HCT116 (cell line): ENCODE data around the gene PRKCH. TPM values are rescaled to one million over a fixed set of nuclear protein-coding genes. Genes with fewer than 3 reads are reported as not detected.

ENCODE experiments used
- ATAC-seq: fragments of 200-7000 bp; cut with Tn5 transposase; 2 replicates; pipeline ENCODE4 v1.9.1; 2020; ENCODE audit warnings: mild to moderate bottlenecking, moderate library complexity
- BruUV-seq: library from RNA; stranded (reverse); fragments of 400-500 nt; replicated peaks from 2 replicates; lab custom pipeline; 2021; lab: Mats Ljungman, UMichigan
- CTCF ChIA-PET: fragments of 300-600 bp; sonication (Branson Sonifier 250); formaldehyde crosslinking; loops from one replicate; lab custom pipeline; 2021; ENCODE audit warnings: antibody characterized with exemption; lab: Charles Lee
- POLR2A ChIA-PET: fragments of 300-600, 350-600 bp; sonication (Branson Sonifier 250); formaldehyde crosslinking; loops from one replicate; lab custom pipeline; 2021; ENCODE audit warnings: antibody characterized with exemption; lab: Charles Lee
- RAD21 ChIA-PET, 2 experiments: fragments of 300-600 bp; sonication (Branson Sonifier 250); formaldehyde crosslinking; loops; one replicate each; lab custom pipeline; 2023; ENCODE audit warnings: low total read pairs in 2 of 2; ENCODE audit not compliant: uncharacterized antibody in 2 of 2, unreplicated experiment in 2 of 2, low non-redundant PET in 1 of 2; lab: Charles Lee
- DNase-seq: peaks from one replicate; pipeline ENCODE4 v3.0.0-alpha.2; 2010; ENCODE audit warnings: low read depth, low spot score
- H2AFZ ChIP-seq: fragments of 200-600 bp; shearing (Covaris generic), sonication (generic); 2 replicates; pipeline ENCODE4 v1.6.1; 2017; ENCODE audit warnings: low read depth, mixed run types, mixed read lengths, antibody characterized with exemption, low read length; ENCODE audit not compliant: poor library complexity, severe bottlenecking
- H3K27ac ChIP-seq: 2 replicates; pipeline ENCODE4 v1.5.1; 2012; ENCODE audit warnings: low read depth, low read length
- H3K27me3 ChIP-seq: fragments of 200-600 bp; sonication (generic); 2 replicates; pipeline ENCODE4 v1.6.1; 2016; ENCODE audit warnings: mixed run types, low read length, mixed read lengths; ENCODE audit not compliant: insufficient read depth
- H3K36me3 ChIP-seq, 2 experiments: fragments of 200-500 bp in 1 of 2; fragments of 200-600 bp in 1 of 2; sonication (Bioruptor generic) in 1 of 2; sonication (generic) in 1 of 2; 2 replicates each; pipeline versions ENCODE4 v1.5.1 to v1.6.1; 2014 to 2016; ENCODE audit warnings: low read length in 2 of 2, inconsistent platforms in 1 of 2, mixed read lengths in 1 of 2, mixed run types in 1 of 2; ENCODE audit not compliant: insufficient read depth in 2 of 2, control insufficient read depth in 1 of 2
- H3K4me1 ChIP-seq, 2 experiments: fragments of 200-600 bp in 1 of 2; sonication (generic) in 1 of 2; 2 replicates each; pipeline versions ENCODE4 v1.5.1 to v1.6.1; 2012 to 2017; ENCODE audit warnings: low read length in 2 of 2, inconsistent platforms in 1 of 2, mild to moderate bottlenecking in 1 of 2, mixed read lengths in 1 of 2, mixed run types in 1 of 2, moderate library complexity in 1 of 2; ENCODE audit not compliant: insufficient read depth in 2 of 2, control insufficient read depth in 1 of 2
- H3K4me2 ChIP-seq: fragments of 200-600 bp; sonication (generic); 2 replicates; pipeline ENCODE4 v1.6.1; 2017; ENCODE audit warnings: mixed run types, low read length, mixed read lengths
- H3K4me3 ChIP-seq, 2 experiments: fragments of 200-600 bp in 1 of 2; sonication (generic) in 1 of 2; replicated peaks in 1 of 2; 2 replicates each; pipeline ENCODE4 v1.5.1; 2011 to 2016; ENCODE audit warnings: low read length in 2 of 2, control low read depth in 1 of 2, low read depth in 1 of 2, mild to moderate bottlenecking in 1 of 2, mixed read lengths in 1 of 2, mixed run types in 1 of 2
- H3K79me2 ChIP-seq: fragments of 200-600 bp; sonication (generic); 2 replicates; pipeline ENCODE4 v1.6.1; 2017; ENCODE audit warnings: mild to moderate bottlenecking, mixed run types, low read length, moderate library complexity, mixed read lengths; ENCODE audit not compliant: insufficient read depth
- H3K9ac ChIP-seq: fragments of 200-600 bp; sonication (generic); 2 replicates; pipeline ENCODE4 v1.6.1; 2016; ENCODE audit warnings: low read length, mixed read lengths
- H3K9me2 ChIP-seq: fragments of 200-600 bp; sonication (generic), shearing (Covaris generic); 2 replicates; pipeline ENCODE4 v1.6.1; 2017; ENCODE audit warnings: mixed run types, mild to moderate bottlenecking, moderate library complexity; ENCODE audit not compliant: insufficient read depth
- H3K9me3 ChIP-seq, 2 experiments: fragments of 200-500 bp in 1 of 2; fragments of 200-600 bp in 1 of 2; sonication (Bioruptor generic) in 1 of 2; sonication (generic) in 1 of 2; 2 replicates each; pipeline ENCODE4 v1.6.1; 2014 to 2017; ENCODE audit warnings: low read length in 2 of 2, mixed read lengths in 2 of 2, inconsistent platforms in 1 of 2, low read depth in 1 of 2, mild to moderate bottlenecking in 1 of 2, mixed run types in 1 of 2, moderate library complexity in 1 of 2; ENCODE audit not compliant: control insufficient read depth in 1 of 2, insufficient read depth in 1 of 2
- H4K20me1 ChIP-seq: fragments of 200-600 bp; sonication (generic), shearing (Covaris generic); 2 replicates; pipeline ENCODE4 v1.6.1; 2017; ENCODE audit warnings: mixed run types, mild to moderate bottlenecking, moderate library complexity; ENCODE audit not compliant: insufficient read depth
- ATF3 ChIP-seq: IDR thresholded peaks from 2 replicates; pipeline ENCODE4 v1.6.1; 2012
- CBX3 ChIP-seq: IDR thresholded peaks from 2 replicates; pipeline ENCODE4 v1.6.1; 2012; ENCODE audit warnings: low read depth
- CEBPB ChIP-seq: IDR thresholded peaks from 2 replicates; pipeline ENCODE4 v1.6.1; 2012; ENCODE audit warnings: low read depth
- CTCF ChIP-seq, 3 experiments: fragments of 200-600 bp in 1 of 3; sonication (generic) in 1 of 3; IDR thresholded peaks in 2 of 3; conservative IDR thresholded peaks in 1 of 3; 2 replicates each; pipeline ENCODE4 v1.5.1; 2012 to 2017; ENCODE audit warnings: low read depth in 2 of 3, low read length in 2 of 3, antibody characterized with exemption in 1 of 3, borderline replicate concordance in 1 of 3, control low read depth in 1 of 3, mild to moderate bottlenecking in 1 of 3, mixed read lengths in 1 of 3, mixed run types in 1 of 3, moderate library complexity in 1 of 3; ENCODE audit not compliant: insufficient read depth in 1 of 3
- EGR1 ChIP-seq: IDR thresholded peaks from 2 replicates; pipeline ENCODE4 v1.6.1; 2012; ENCODE audit warnings: low read depth
- ELF1 ChIP-seq: IDR thresholded peaks from 2 replicates; pipeline ENCODE4 v1.6.1; 2012; ENCODE audit warnings: low read depth, borderline replicate concordance
- EZH2phosphoT487 ChIP-seq: fragments of 200-600 bp; IDR thresholded peaks from 2 replicates; pipeline ENCODE4 v1.6.1; 2018; ENCODE audit warnings: antibody characterized with exemption, borderline replicate concordance
- FOSL1 ChIP-seq: IDR thresholded peaks from 2 replicates; pipeline ENCODE4 v1.6.1; 2012; ENCODE audit warnings: low read depth
- JUND ChIP-seq: IDR thresholded peaks from 2 replicates; pipeline ENCODE4 v1.6.1; 2012
- MAX ChIP-seq: IDR thresholded peaks from 2 replicates; pipeline ENCODE4 v1.6.1; 2012
- POLR2A ChIP-seq: IDR thresholded peaks from 2 replicates; pipeline ENCODE4 v1.7.0; 2011; ENCODE audit warnings: borderline replicate concordance; ENCODE audit not compliant: insufficient read depth, insufficient read length; ENCODE audit errors: extremely low read depth
- POLR2AphosphoS5 ChIP-seq: IDR thresholded peaks from 2 replicates; pipeline ENCODE4 v1.6.1; 2011; ENCODE audit warnings: mild to moderate bottlenecking, low read depth, low read length, moderate library complexity
- RAD21 ChIP-seq: IDR thresholded peaks from 2 replicates; pipeline ENCODE4 v1.6.1; 2012; ENCODE audit warnings: low read depth, mild to moderate bottlenecking
- SP1 ChIP-seq: IDR thresholded peaks from 2 replicates; pipeline ENCODE4 v1.6.1; 2012; ENCODE audit warnings: low read depth
- SRF ChIP-seq: IDR thresholded peaks from 2 replicates; pipeline ENCODE4 v1.6.1; 2012; ENCODE audit warnings: low read depth
- ZFX ChIP-seq: fragments of 450-650 bp; IDR thresholded peaks from 2 replicates; pipeline ENCODE4 v1.6.1; 2017
- ZNF274 ChIP-seq: fragments of 200-500 bp; sonication (Bioruptor generic); IDR thresholded peaks from 2 replicates; pipeline ENCODE4 v1.6.1; 2014; ENCODE audit warnings: mild to moderate bottlenecking, low read depth, low read length, inconsistent platforms
- intact Hi-C: fragments of 100-400 bp; cut with micrococcal nuclease; formaldehyde crosslinking; loops from 2 replicates; pipeline ENCODE4 v1.10.0; 2022
- total RNA-seq: library from RNA; stranded (reverse); gene quantifications from one replicate; pipeline ENCODE4 v1.2.1, GENCODE V29; 2021; ENCODE audit not compliant: unreplicated experiment
- TF ChIP-seq, protein P1 (sequence below): IDR thresholded peaks from 2 replicates; pipeline ENCODE4 v1.6.1; 2012; ENCODE audit warnings: low read depth
- TF ChIP-seq, protein P2 (sequence below): IDR thresholded peaks from 2 replicates; pipeline ENCODE4 v1.6.1; 2011; ENCODE audit warnings: mild to moderate bottlenecking, low read length, moderate library complexity; ENCODE audit not compliant: insufficient replicate concordance; ENCODE audit errors: extremely low read depth

Gene PRKCH
- total RNA-seq, 1 experiment from 2014 or later = 16.6 TPM

- Histone ChIP-seq H3K4me3 (no peak overlapping the region), H3K4me1 (peaks cover 9 to 10% of the 10 kb centered on the region in 2 experiments; a peak in 3 of 4 replicates), H3K9me3 (no peaks in the 10 kb centered on the region), H3K9me2 (no peaks in the 10 kb centered on the region)
- POLR2A ChIA-PET = no interaction called here
- CTCF ChIA-PET = no interaction called here
- no peak for DNase-seq
- TF ChIP-seq, protein P1, sequence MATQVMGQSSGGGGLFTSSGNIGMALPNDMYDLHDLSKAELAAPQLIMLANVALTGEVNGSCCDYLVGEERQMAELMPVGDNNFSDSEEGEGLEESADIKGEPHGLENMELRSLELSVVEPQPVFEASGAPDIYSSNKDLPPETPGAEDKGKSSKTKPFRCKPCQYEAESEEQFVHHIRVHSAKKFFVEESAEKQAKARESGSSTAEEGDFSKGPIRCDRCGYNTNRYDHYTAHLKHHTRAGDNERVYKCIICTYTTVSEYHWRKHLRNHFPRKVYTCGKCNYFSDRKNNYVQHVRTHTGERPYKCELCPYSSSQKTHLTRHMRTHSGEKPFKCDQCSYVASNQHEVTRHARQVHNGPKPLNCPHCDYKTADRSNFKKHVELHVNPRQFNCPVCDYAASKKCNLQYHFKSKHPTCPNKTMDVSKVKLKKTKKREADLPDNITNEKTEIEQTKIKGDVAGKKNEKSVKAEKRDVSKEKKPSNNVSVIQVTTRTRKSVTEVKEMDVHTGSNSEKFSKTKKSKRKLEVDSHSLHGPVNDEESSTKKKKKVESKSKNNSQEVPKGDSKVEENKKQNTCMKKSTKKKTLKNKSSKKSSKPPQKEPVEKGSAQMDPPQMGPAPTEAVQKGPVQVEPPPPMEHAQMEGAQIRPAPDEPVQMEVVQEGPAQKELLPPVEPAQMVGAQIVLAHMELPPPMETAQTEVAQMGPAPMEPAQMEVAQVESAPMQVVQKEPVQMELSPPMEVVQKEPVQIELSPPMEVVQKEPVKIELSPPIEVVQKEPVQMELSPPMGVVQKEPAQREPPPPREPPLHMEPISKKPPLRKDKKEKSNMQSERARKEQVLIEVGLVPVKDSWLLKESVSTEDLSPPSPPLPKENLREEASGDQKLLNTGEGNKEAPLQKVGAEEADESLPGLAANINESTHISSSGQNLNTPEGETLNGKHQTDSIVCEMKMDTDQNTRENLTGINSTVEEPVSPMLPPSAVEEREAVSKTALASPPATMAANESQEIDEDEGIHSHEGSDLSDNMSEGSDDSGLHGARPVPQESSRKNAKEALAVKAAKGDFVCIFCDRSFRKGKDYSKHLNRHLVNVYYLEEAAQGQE = no peak
- TF ChIP-seq ATF3 = no peak
- no peak for TF ChIP-seq POLR2AphosphoS5
- TF ChIP-seq RAD21 = no peak
- TF ChIP-seq CBX3 = no peak
- no peak for TF ChIP-seq MAX
- no peak for TF ChIP-seq ZNF274
- TF ChIP-seq JUND = no peak
- no peak for TF ChIP-seq EGR1
- TF ChIP-seq SP1 = no peak
- TF ChIP-seq, protein P2, sequence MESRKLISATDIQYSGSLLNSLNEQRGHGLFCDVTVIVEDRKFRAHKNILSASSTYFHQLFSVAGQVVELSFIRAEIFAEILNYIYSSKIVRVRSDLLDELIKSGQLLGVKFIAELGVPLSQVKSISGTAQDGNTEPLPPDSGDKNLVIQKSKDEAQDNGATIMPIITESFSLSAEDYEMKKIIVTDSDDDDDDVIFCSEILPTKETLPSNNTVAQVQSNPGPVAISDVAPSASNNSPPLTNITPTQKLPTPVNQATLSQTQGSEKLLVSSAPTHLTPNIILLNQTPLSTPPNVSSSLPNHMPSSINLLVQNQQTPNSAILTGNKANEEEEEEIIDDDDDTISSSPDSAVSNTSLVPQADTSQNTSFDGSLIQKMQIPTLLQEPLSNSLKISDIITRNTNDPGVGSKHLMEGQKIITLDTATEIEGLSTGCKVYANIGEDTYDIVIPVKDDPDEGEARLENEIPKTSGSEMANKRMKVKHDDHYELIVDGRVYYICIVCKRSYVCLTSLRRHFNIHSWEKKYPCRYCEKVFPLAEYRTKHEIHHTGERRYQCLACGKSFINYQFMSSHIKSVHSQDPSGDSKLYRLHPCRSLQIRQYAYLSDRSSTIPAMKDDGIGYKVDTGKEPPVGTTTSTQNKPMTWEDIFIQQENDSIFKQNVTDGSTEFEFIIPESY = no peak
- TF ChIP-seq SRF = no peak
- no peak for TF ChIP-seq CEBPB
- TF ChIP-seq POLR2A = no peak
- TF ChIP-seq FOSL1 = no peak
- TF ChIP-seq CTCF (IDR thresholded peaks at IDR 0.05 in 2 of 3, conservative IDR thresholded peaks at IDR 0.05 in 1 of 3; ENCODE audit: borderline replicate concordance in 1 of 3, insufficient read depth in 1 of 3, low read depth in 2 of 3, low read length in 2 of 3) = no peak
- TF ChIP-seq EZH2phosphoT487 = no peak
- no peak for TF ChIP-seq ELF1
- no peak for TF ChIP-seq ZFX
- TF ChIP-seq, all 23 proteins: peak for 0
- no peak overlapping the region for H3K4me2 ChIP-seq
- RAD21 ChIA-PET = no interaction called here
- BruUV-seq = no TSS peak
- intact Hi-C loops = no loop called here
- no peak overlapping the region for H3K9ac ChIP-seq
- no peaks in the 10 kb centered on the region for H4K20me1 ChIP-seq
- H3K79me2 ChIP-seq = 0 out of 2 replicates have a peak, but pooled peaks cover 3% of the 10 kb centered on the region
- no peaks in the 10 kb centered on the region for H3K36me3 ChIP-seq
- H3K27ac ChIP-seq = no peak overlapping the region
- H3K27me3 ChIP-seq = no peaks in the 10 kb centered on the region
- H2AFZ ChIP-seq = no peak overlapping the region
- ATAC-seq = no peak
Observed at GRCh38 chr14:61335671-61336275, 14.4 kb downstream of the PRKCH start.
